SU-DHL-6 (cell line): ENCODE data around the gene MUC5B.

ENCODE experiments used
- H2AFZ ChIP-seq: fragments of 200-600 bp; sonication (generic); 2 replicates; pipeline ENCODE4 v1.6.1; 2014; ENCODE audit warnings: low read depth, mild to moderate bottlenecking, moderate library complexity, mixed read lengths, antibody characterized with exemption, low read length; ENCODE audit not compliant: severe bottlenecking
- H3F3A ChIP-seq: fragments of 200-600 bp; shearing (Covaris generic); 2 replicates; pipeline ENCODE4 v1.6.0; 2016; ENCODE audit warnings: antibody characterized with exemption, mild to moderate bottlenecking; ENCODE audit not compliant: insufficient read depth
- H3K27ac ChIP-seq: fragments of 200-600 bp; sonication (generic); 2 replicates; pipeline ENCODE4 v1.5.1; 2016; ENCODE audit warnings: low read depth, mild to moderate bottlenecking, low read length, moderate library complexity, mixed read lengths
- H3K27me3 ChIP-seq: fragments of 200-600 bp; sonication (generic), shearing (Covaris generic); 2 replicates; pipeline ENCODE4 v1.6.0; 2014; ENCODE audit warnings: mild to moderate bottlenecking, low read length
- H3K36me3 ChIP-seq: fragments of 200-600 bp; sonication (generic); 2 replicates; pipeline ENCODE4 v1.6.1; 2014; ENCODE audit warnings: mild to moderate bottlenecking, low read length, mixed read lengths
- H3K4me2 ChIP-seq: fragments of 300-600, 200-600 bp; shearing (Covaris generic), sonication (generic); 2 replicates; pipeline ENCODE4 v1.6.0; 2014; ENCODE audit warnings: low read length, low read depth, mild to moderate bottlenecking; ENCODE audit not compliant: poor library complexity, severe bottlenecking
- H3K4me3 ChIP-seq: fragments of 200-600 bp; sonication (generic); 2 replicates; pipeline ENCODE4 v1.5.1; 2014; ENCODE audit warnings: antibody characterized with exemption, low read length, mild to moderate bottlenecking, mixed read lengths; ENCODE audit not compliant: insufficient read depth, poor library complexity, severe bottlenecking
- H3K79me2 ChIP-seq: fragments of 200-600 bp; sonication (generic); 2 replicates; pipeline ENCODE4 v1.6.1; 2014; ENCODE audit warnings: mild to moderate bottlenecking, low read length, moderate library complexity; ENCODE audit not compliant: insufficient read depth
- H3K9ac ChIP-seq: fragments of 200-600 bp; sonication (generic); 2 replicates; pipeline ENCODE4 v1.7.0; 2014; ENCODE audit warnings: mild to moderate bottlenecking, low read length
- H3K9me2 ChIP-seq: fragments of 200-600 bp; sonication (generic); replicated peaks from 2 replicates; pipeline ENCODE4 v1.6.1; 2014; ENCODE audit warnings: low read length; ENCODE audit not compliant: insufficient read depth
- H3K9me3 ChIP-seq: fragments of 200-600 bp; sonication (generic); 2 replicates; pipeline ENCODE4 v1.6.1; 2014; ENCODE audit warnings: low read length, mixed read lengths; ENCODE audit not compliant: insufficient read depth
- H4K20me1 ChIP-seq: fragments of 200-600 bp; sonication (generic); 2 replicates; pipeline ENCODE4 v1.6.1; 2014; ENCODE audit warnings: low read depth, mild to moderate bottlenecking, antibody characterized with exemption, low read length, moderate library complexity, mixed read lengths
- CTCF ChIP-seq: fragments of 200-600 bp; sonication (generic); IDR thresholded peaks from one replicate; pipeline ENCODE4 v1.5.1; 2017; ENCODE audit warnings: antibody characterized with exemption, mild to moderate bottlenecking, low read length, moderate library complexity; ENCODE audit not compliant: insufficient read depth, poor library complexity, severe bottlenecking
- EZH2phosphoT487 ChIP-seq: fragments of 200-600 bp; sonication (generic), shearing (Covaris generic); conservative IDR thresholded peaks from 2 replicates; pipeline ENCODE4 v1.6.1; 2018; ENCODE audit warnings: mild to moderate bottlenecking, antibody characterized with exemption, low read length, moderate library complexity, mixed read lengths

Gene MUC5B

GRCh38 chr11:1199241-1199750, 23.6 kb upstream of the MUC5B start:
- no peaks in the 10 kb centered on the region for H3F3A ChIP-seq
- H3K9me2 ChIP-seq = no peaks in the 10 kb centered on the region
- no peaks in the 10 kb centered on the region for H3K79me2 ChIP-seq
- no peaks in the 10 kb centered on the region for H4K20me1 ChIP-seq
- no peak overlapping the region for H2AFZ ChIP-seq
- H3K27me3 ChIP-seq = no peaks in the 10 kb centered on the region
- H3K27ac ChIP-seq = no peak overlapping the region
- H3K9ac ChIP-seq = no peak overlapping the region
- TF ChIP-seq CTCF (no peak), EZH2phosphoT487 (no peak)
- no peak overlapping the region for H3K4me2 ChIP-seq
- no peak overlapping the region for H3K4me3 ChIP-seq
- H3K36me3 ChIP-seq = no peaks in the 10 kb centered on the region
- no peaks in the 10 kb centered on the region; the same call in 1 of the 2 replicates for H3K9me3 ChIP-seq

- Histone ChIP-seq H3K9me2 (no peaks in the 10 kb centered on the region), H3K36me3 (no peaks in the 10 kb centered on the region), H3K27me3 (no peaks in the 10 kb centered on the region), H3K27ac (no peak overlapping the region), H3K9ac (no peak overlapping the region), H3K9me3 (no peaks in the 10 kb centered on the region; the same call in 1 of the 2 replicates), H3K4me3 (no peak overlapping the region), H2AFZ (no peak overlapping the region), H3F3A (no peaks in the 10 kb centered on the region), H4K20me1 (no peaks in the 10 kb centered on the region), H3K79me2 (no peaks in the 10 kb centered on the region), H3K4me2 (no peak overlapping the region)
- no peak for TF ChIP-seq EZH2phosphoT487
- no peak for TF ChIP-seq CTCF
Measured at GRCh38 chr11:1199751-1200610, 22.9 kb upstream of the MUC5B start.

GRCh38 chr11:1200611-1201191, 22.2 kb upstream of the MUC5B start:
- Histone ChIP-seq H3K79me2 (no peaks in the 10 kb centered on the region), H3F3A (no peaks in the 10 kb centered on the region), H3K4me2 (no peak overlapping the region), H3K9ac (no peak overlapping the region), H2AFZ (no peak overlapping the region), H3K4me3 (no peak overlapping the region), H3K9me2 (no peaks in the 10 kb centered on the region), H3K36me3 (no peaks in the 10 kb centered on the region), H3K27ac (no peak overlapping the region), H3K9me3 (no peaks in the 10 kb centered on the region; the same call in 1 of the 2 replicates), H4K20me1 (no peaks in the 10 kb centered on the region), H3K27me3 (no peaks in the 10 kb centered on the region)
- TF ChIP-seq CTCF (no peak), EZH2phosphoT487 (no peak)
